ENCODE data around the gene PCDH9.

Gene PCDH9

DNA sequence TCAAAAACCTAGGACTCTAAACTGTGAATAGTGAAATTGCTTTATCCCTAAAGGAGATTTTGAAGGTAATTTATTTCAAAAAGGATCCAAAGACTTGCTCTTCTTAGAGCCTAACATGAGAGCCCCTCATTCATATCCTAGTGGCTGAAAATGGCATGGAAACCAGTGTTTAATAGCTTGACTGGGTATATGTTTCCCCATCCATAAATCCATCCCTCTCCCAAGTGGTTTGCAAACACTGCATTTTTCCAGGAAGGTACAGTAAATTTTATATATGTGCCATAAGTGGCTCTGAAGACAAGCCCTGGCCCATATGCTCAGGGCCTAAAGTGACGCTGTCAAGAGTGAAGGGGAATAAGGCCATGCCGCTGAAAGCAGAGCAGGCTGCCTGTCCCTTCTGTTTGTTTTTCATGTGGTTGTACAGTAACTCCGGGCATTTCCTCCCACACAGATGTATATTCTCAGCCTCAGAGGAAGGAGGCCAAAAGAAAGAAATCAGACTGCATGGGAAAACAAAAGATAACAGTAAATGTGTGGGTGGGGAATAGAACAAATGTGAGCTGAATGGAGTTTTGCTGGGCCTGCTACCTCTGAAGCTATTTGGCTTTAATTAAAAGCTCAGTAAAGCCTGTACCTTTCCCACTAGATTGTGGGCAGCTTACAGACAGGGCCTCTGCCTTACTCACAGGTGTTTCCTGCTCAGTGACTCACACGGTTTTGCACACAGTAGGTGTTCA, 181.9 kb downstream of the PCDH9 start:
- in situ Hi-C loops (cut with MboI; ENCODE audit: low sequenced_read_pairs) = no loop called here

GRCh38 chr13:67045357-67045756, 184.8 kb downstream of the PCDH9 start:
- in situ Hi-C loops (cut with MboI; ENCODE audit: low sequenced_read_pairs) = no loop called here

GRCh38 chr13:67043901-67044300, 186.2 kb downstream of the PCDH9 start:
- in situ Hi-C loops (cut with MboI; ENCODE audit: low sequenced_read_pairs) = no loop called here

GRCh38 chr13:67042556-67042955, 187.6 kb downstream of the PCDH9 start:
- in situ Hi-C loops (cut with MboI; ENCODE audit: low sequenced_read_pairs) = no loop called here

- in situ Hi-C loops (cut with MboI; ENCODE audit: low sequenced_read_pairs) = no loop called here
Measured at GRCh38 chr13:67036699-67037457, 193.3 kb downstream of the PCDH9 start.

GRCh38 chr13:67033170-67033569, 197.0 kb downstream of the PCDH9 start:
- in situ Hi-C loops (cut with MboI; ENCODE audit: low sequenced_read_pairs) = no loop called here

GRCh38 chr13:67023130-67023876, 206.8 kb downstream of the PCDH9 start:
- in situ Hi-C loops (cut with MboI; ENCODE audit: low sequenced_read_pairs) = no loop called here

DNA sequence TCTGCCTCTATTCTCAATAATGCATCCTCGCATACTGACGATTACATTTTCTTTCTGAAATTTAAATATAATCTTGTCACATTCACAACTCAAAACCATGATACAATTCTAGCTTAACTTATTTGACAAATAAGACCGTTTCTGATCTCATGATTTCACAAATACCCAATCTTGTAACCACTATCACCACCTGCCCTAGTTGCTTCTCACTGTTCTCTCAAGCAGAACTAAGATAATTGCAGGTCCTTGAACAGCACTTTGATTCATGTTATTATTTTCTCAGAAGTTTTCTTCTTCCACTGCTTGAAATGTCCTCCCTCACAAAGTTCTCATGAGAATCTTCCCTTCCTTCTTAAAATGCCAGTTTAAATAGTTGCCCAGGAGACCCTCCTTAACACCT, 211.4 kb downstream of the PCDH9 start:
- in situ Hi-C loops (cut with MboI; ENCODE audit: low sequenced_read_pairs) = no loop called here

- in situ Hi-C loops (cut with MboI; ENCODE audit: low sequenced_read_pairs) = no loop called here
Measured at GRCh38 chr13:67017276-67017675, 212.9 kb downstream of the PCDH9 start.

DNA sequence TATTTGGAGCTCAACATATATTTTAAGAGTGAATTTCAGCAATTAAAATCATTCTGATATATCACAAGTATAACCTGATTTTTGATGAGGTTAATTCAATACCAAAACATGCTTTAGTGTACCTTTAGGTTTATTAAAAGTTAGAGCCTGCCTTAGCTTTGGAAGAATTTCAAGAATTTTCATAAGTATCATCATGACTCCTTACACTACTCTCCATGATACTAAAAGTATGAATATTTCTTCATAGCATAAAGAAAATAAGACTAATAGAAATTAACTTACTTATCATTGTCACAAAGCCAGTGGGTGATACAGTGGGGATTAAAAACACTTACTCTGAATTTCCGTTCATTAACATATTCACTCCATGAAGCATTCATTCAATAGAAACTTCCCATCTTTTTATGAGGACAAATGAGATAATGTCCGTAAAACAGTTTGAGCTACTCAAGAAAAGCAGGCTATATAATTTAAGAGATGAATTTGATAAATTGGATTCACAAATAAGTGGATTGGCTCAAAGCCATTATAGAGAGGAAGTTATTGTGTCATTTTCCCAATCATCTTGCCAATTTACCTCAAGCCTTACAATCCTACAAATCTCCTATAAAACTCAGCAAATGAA, 214.0 kb downstream of the PCDH9 start:
- in situ Hi-C loops (cut with MboI; ENCODE audit: low sequenced_read_pairs) = no loop called here

DNA sequence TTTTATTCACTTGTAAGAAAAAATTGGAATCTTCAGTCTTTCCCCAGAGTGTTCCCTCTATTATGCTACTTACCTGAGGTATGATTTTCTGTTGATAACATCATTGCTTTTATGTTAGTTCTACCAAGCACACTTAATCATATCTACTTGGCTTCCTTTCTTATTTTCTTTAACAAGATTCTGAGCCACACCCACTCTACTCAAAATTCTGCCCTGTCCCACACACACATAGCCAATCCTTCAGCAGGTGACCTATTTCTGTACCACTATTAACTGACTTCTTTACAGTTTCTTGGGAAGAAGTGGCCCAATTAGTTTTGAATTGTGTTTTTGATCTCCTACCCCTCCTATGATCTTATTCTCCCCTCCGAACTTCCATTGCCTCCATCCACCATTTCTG, 215.7 kb downstream of the PCDH9 start:
- in situ Hi-C loops (cut with MboI; ENCODE audit: low sequenced_read_pairs) = no loop called here

GRCh38 chr13:67013709-67014108, 216.4 kb downstream of the PCDH9 start:
- in situ Hi-C loops (cut with MboI; ENCODE audit: low sequenced_read_pairs) = no loop called here

- in situ Hi-C loops (cut with MboI; ENCODE audit: low sequenced_read_pairs) = no loop called here
Measured at GRCh38 chr13:67008075-67008668, 222.0 kb downstream of the PCDH9 start.

DNA sequence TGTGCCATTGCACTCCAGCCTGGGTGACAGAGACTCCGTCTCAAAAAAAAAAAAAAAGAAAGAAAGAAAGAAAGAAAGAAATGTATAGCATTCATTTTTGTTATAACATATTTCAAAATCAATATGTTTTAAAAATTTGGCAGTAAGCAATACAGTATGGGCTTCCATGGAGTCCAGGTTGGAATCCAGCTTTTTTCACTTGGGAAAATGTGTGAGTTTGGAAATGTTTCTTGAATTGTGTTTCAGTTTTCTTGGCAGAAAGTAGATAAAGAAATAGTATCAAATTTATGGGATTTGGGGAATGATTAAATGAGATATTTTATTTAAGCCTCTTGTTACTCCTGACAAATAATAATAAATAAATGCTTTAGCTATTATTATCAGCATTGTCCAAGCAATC, 225.6 kb downstream of the PCDH9 start:
- in situ Hi-C loops (cut with MboI; ENCODE audit: low sequenced_read_pairs) = no loop called here

DNA sequence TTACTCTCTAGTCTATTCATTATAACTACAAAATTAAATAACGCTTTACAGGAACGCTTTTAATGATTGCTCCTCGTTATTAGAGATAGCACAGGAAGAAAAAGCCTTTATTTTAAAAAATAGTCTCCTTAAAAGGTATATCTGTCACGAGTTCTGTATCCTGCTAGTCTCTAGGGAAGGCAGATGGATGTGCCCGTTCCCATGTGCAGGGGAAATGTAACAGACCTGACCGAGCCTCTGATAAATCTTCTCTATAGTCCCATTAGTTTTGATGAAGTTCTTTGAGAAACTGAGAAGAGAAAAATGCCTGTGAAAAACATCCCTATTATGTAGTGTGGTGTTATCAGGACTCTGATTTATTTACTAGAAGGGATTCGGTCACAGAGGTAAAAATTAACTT, 226.4 kb downstream of the PCDH9 start:
- in situ Hi-C loops (cut with MboI; ENCODE audit: low sequenced_read_pairs) = no loop called here

- in situ Hi-C loops (cut with MboI; ENCODE audit: low sequenced_read_pairs) = no loop called here
Measured at GRCh38 chr13:67001363-67001762, 228.8 kb downstream of the PCDH9 start.

DNA sequence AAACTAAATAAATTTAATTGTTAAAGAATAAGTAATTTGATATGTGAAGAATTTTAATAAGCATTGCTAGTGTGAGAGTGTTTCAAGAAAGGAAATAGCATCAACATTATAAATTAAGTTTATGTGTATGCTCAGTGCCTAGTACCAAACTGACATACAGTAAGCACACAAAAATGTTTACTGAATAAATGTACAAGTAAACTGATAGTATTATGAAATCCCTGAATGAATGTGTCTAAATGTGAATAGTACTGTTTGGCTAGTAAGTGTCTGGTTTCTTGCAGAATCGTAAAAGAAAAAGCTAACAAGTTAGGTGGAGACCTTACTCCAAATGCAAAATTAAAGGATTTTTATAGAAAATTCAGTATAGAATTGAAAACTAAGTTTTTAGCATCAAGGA, 233.6 kb downstream of the PCDH9 start:
- in situ Hi-C loops (cut with MboI; ENCODE audit: low sequenced_read_pairs) = no loop called here

GRCh38 chr13:66995203-66995611, 234.9 kb downstream of the PCDH9 start:
- in situ Hi-C loops (cut with MboI; ENCODE audit: low sequenced_read_pairs) = no loop called here

DNA sequence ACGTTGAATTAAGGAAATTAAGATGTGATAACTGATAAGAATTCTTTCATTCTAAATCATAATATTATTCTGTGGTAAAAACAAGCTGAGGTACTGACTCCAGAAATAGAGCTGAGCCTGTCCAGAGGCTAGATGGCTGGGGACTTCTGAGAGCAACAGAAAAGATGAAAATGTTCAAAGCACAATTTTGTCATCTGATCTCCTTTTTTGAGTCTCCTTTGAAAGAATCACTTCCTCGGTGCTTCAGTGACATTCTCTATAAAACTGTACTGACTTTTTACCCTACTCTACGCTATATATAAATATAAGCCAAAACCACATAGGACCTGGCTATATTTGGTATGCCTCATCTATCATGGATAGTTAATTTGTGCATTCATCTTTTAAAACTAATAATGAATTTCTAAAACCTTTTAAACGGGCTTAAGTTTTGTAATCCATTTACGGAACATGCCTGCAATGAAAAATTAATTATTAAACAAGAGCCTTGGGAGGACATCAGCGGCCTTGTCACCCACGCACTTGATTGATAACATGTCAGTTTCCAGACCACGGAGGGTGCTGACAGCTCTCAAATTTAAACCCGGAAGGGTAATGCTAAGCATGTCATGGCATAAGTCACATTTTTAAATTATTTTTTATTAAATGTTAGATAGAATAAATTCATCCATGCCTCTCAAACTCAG, 235.5 kb downstream of the PCDH9 start:
- in situ Hi-C loops (cut with MboI; ENCODE audit: low sequenced_read_pairs) = no loop called here

GRCh38 chr13:66994097-66994496, 236.0 kb downstream of the PCDH9 start:
- in situ Hi-C loops (cut with MboI; ENCODE audit: low sequenced_read_pairs) = no loop called here

All from HL-60/S4 (cell line).